GM23338 (cell line): ENCODE results near the gene HBD. TPM values are rescaled to one million over a fixed set of nuclear protein-coding genes. Genes with fewer than 3 reads are reported as not detected.

Experiments used
- ATAC-seq: fragments of 200-7000 bp; cut with Tn5 transposase; 3 replicates; pipeline ENCODE4 v1.9.1; 2020
- DNase-seq: peaks from one replicate; pipeline ENCODE4 v3.0.0-alpha.2; 2015; ENCODE audit warnings: low spot score
- H2AFZ ChIP-seq: fragments of 200-600 bp; sonication (generic); 2 replicates; pipeline ENCODE4 v1.8.0; 2016; ENCODE audit warnings: antibody characterized with exemption, mild to moderate bottlenecking, moderate library complexity
- H3F3A ChIP-seq: fragments of 200-600 bp; sonication (generic); replicated peaks from 2 replicates; pipeline ENCODE4 v1.8.0; 2017; ENCODE audit warnings: antibody characterized with exemption, mixed run types, low read depth
- H3K27ac ChIP-seq: fragments of 200-600 bp; sonication (generic); 2 replicates; pipeline ENCODE4 v1.6.1; 2016; ENCODE audit warnings: low read depth
- H3K27me3 ChIP-seq: fragments of 200-600 bp; sonication (generic); 2 replicates; pipeline ENCODE4 v1.8.0; 2016; ENCODE audit warnings: mild to moderate bottlenecking, mixed run types, moderate library complexity; ENCODE audit not compliant: insufficient read depth
- H3K36me3 ChIP-seq: fragments of 200-600 bp; sonication (generic); 2 replicates; pipeline ENCODE4 v1.8.0; 2016; ENCODE audit warnings: mild to moderate bottlenecking; ENCODE audit not compliant: insufficient read depth
- H3K4me1 ChIP-seq: fragments of 200-600 bp; sonication (generic); 2 replicates; pipeline ENCODE4 v1.8.0; 2016; ENCODE audit warnings: mild to moderate bottlenecking, moderate library complexity; ENCODE audit not compliant: insufficient read depth
- H3K4me2 ChIP-seq: fragments of 200-600 bp; sonication (generic); 2 replicates; pipeline ENCODE4 v1.7.1; 2017; ENCODE audit warnings: mixed run types
- H3K4me3 ChIP-seq: fragments of 200-600 bp; sonication (generic); 2 replicates; pipeline ENCODE4 v1.6.1; 2016; ENCODE audit warnings: mixed run types
- H3K79me2 ChIP-seq: fragments of 200-600 bp; sonication (generic); replicated peaks from 2 replicates; pipeline ENCODE4 v1.8.0; 2017; ENCODE audit warnings: mild to moderate bottlenecking; ENCODE audit not compliant: insufficient read depth
- H3K9me2 ChIP-seq: fragments of 200-600 bp; sonication (generic); 2 replicates; pipeline ENCODE4 v1.8.0; 2017; ENCODE audit not compliant: insufficient read depth
- H4K20me1 ChIP-seq: fragments of 200-600 bp; sonication (generic); replicated peaks from 2 replicates; pipeline ENCODE4 v1.8.0; 2017; ENCODE audit warnings: mild to moderate bottlenecking; ENCODE audit not compliant: insufficient read depth
- H3K27ac Mint-ChIP-seq: 2 replicates; pipeline ENCODE4 v1.8.0; 2020; ENCODE audit warnings: inconsistent platforms, mild to moderate bottlenecking, moderate library complexity, mixed read lengths
- H3K27me3 Mint-ChIP-seq: 3 replicates; pipeline ENCODE4 v1.8.0; 2022; ENCODE audit warnings: low read depth, mild to moderate bottlenecking, moderate library complexity, mixed read lengths, inconsistent platforms; ENCODE audit not compliant: insufficient read depth, poor library complexity
- H3K36me3 Mint-ChIP-seq: 3 replicates; pipeline ENCODE4 v1.8.0; 2021; ENCODE audit warnings: low read depth, mild to moderate bottlenecking, inconsistent platforms, moderate library complexity, mixed read lengths
- H3K4me1 Mint-ChIP-seq: 3 replicates; pipeline ENCODE4 v1.8.0; 2020; ENCODE audit warnings: mild to moderate bottlenecking, inconsistent platforms, mixed read lengths
- H3K4me3 Mint-ChIP-seq: 3 replicates; pipeline ENCODE4 v1.8.0; 2021; ENCODE audit warnings: moderate library complexity, mild to moderate bottlenecking, inconsistent platforms, mixed read lengths
- H3K9me3 Mint-ChIP-seq: 3 replicates; pipeline ENCODE4 v1.8.0; 2020; ENCODE audit warnings: moderate library complexity, mild to moderate bottlenecking, inconsistent platforms, mixed read lengths
- EZH2phosphoT487 ChIP-seq: fragments of 200-600 bp; sonication (generic); IDR thresholded peaks from one replicate; pipeline ENCODE4 v1.8.1; 2018; ENCODE audit warnings: antibody characterized with exemption; ENCODE audit not compliant: unreplicated experiment
- JUNB ChIP-seq: IDR thresholded peaks from one replicate; pipeline ENCODE4 v1.6.1; 2016; ENCODE audit warnings: antibody characterized with exemption; ENCODE audit not compliant: unreplicated experiment
- NANOG ChIP-seq: IDR thresholded peaks from 2 replicates; pipeline ENCODE4 v1.6.1; 2016; ENCODE audit warnings: antibody characterized with exemption, borderline replicate concordance
- POLR2AphosphoS5 ChIP-seq: IDR thresholded peaks from 2 replicates; pipeline ENCODE4 v1.6.1; 2016; ENCODE audit warnings: antibody characterized with exemption, low read depth
- STAT1 ChIP-seq: IDR thresholded peaks from one replicate; pipeline ENCODE4 v1.6.1; 2016; ENCODE audit warnings: antibody characterized with exemption; ENCODE audit not compliant: unreplicated experiment
- ZNF114 ChIP-seq: fragments of 250-450 bp; sonication (Bioruptor Pico); IDR thresholded peaks from 2 replicates; pipeline ENCODE4 v1.5.0; 2020; ENCODE audit warnings: mild to moderate bottlenecking, moderate library complexity
- ZNF331 ChIP-seq: fragments of 250-450 bp; sonication (Bioruptor Pico); IDR thresholded peaks from 2 replicates; pipeline ENCODE4 v1.5.0; 2020; ENCODE audit warnings: low read depth, mild to moderate bottlenecking, moderate library complexity
- polyA plus RNA-seq: library from polyadenylated mRNA; unstranded; fragments of >200 nt; fragmentation: Nextera tagmentation; extraction: Ambion mirVana; gene quantifications from 2 replicates; pipeline ENCODE4 v1.2.1, GENCODE V29; 2016
- total RNA-seq: library from RNA; depleted of rRNA; stranded (reverse); fragments of >200 nt; shearing (Covaris generic); gene quantifications from 2 replicates; pipeline ENCODE4 v1.2.3, GENCODE V29; 2014
- TF ChIP-seq, protein P1 (sequence below), 2 experiments: fragments of 200-600 bp in 1 of 2; sonication (generic) in 1 of 2; conservative IDR thresholded peaks; 2 replicates each; pipeline versions ENCODE4 v1.5.1 to v1.6.1; 2016 to 2017; ENCODE audit warnings: antibody characterized with exemption in 2 of 2, low read depth in 2 of 2, mild to moderate bottlenecking in 2 of 2, moderate library complexity in 1 of 2
- TF ChIP-seq, protein P2 (sequence below): IDR thresholded peaks from one replicate; pipeline ENCODE4 v1.6.1; 2018; ENCODE audit warnings: antibody characterized with exemption; ENCODE audit not compliant: unreplicated experiment
- TF ChIP-seq, protein P3 (sequence below): fragments of 250-450 bp; sonication (Bioruptor Pico); IDR thresholded peaks from 2 replicates; pipeline ENCODE4 v1.5.0; 2020; ENCODE audit warnings: mild to moderate bottlenecking, moderate library complexity

The HBD gene
- total and polyA plus RNA-seq, 2 experiments from 2014 or later: not detected

DNA sequence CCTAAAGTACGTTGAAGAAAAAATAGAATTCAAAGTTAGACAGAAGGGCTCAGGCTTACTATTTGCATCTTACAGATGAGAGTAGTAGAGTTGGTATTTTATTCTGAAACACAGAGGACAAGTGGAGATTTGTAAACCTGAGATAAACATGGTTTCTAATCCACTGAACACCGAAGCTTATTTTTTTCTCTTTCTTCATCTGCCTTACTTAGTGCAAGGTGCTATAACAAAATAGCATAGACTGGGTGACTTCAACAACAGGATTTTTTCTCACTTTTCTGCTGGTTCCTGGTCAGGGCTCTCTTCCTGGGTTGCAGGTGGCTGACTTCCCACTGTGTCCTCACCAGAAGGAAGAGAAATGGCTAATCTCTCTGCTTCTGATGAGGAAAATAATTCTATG lies 17.5 kb upstream of the HBD start:
- ATAC-seq (no peak), DNase-seq (no peak)
- Histone ChIP-seq H2AFZ (no peak overlapping the region), H3K27me3 (peaks cover 14% of the 10 kb centered on the region; the same call in 1 of the 2 replicates), H3K4me1 (no peaks in the 10 kb centered on the region), H3F3A (no peaks in the 10 kb centered on the region), H4K20me1 (no peaks in the 10 kb centered on the region), H3K27ac (no peak overlapping the region), H3K79me2 (no peaks in the 10 kb centered on the region), H3K4me3 (no peak overlapping the region), H3K9me2 (no peaks in the 10 kb centered on the region), H3K4me2 (no peak overlapping the region), H3K36me3 (no peaks in the 10 kb centered on the region)
- no peaks in the 10 kb centered on the region for H3K9me3 Mint-ChIP-seq
- H3K4me3 Mint-ChIP-seq: no peak overlapping the region
- no peak overlapping the region for H3K27ac Mint-ChIP-seq
- no peaks in the 10 kb centered on the region for H3K36me3 Mint-ChIP-seq
- H3K4me1 Mint-ChIP-seq: peaks cover 1% of the 10 kb centered on the region; the same call in 2 of the 3 replicates
- H3K27me3 Mint-ChIP-seq: peaks cover 3% of the 10 kb centered on the region
- TF ChIP-seq JUNB (no peak), STAT1 (no peak)

DNA sequence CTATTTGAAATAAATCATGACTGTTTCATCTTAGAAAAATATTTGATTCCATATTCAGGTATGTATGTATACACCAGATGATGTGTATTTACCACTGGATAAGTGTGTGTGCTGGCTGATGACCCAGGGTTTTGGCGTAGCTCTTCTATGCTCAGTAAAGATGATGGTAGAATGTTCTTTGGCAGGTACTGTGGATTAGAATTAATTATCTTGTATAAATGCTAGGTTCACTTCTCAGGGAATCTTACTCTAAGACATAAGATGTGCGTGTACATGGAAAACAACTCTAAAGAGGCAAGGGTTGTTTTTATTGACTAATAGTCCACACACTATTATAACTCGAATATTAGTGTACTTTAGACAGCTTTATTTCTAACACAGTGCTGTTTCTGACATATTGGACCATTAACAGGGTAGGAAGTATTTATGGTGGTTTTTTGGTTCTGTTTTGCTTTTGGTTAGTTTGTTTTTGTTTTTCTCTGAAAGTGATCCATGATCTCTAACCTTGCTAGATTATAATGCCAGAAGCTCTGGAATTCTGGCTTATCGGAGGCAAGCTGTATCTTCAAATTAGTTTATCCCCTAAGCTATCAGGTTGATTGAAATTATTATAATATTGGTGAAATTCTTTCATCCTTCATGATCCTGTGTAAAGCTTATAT lies 16.4 kb upstream of the HBD start:
- DNase-seq (no peak), ATAC-seq (no peak)
- Histone ChIP-seq H3K27ac (no peak overlapping the region), H3K36me3 (no peaks in the 10 kb centered on the region), H3K9me2 (no peaks in the 10 kb centered on the region), H3K4me2 (no peak overlapping the region), H3K4me3 (no peak overlapping the region), H3K4me1 (no peaks in the 10 kb centered on the region), H2AFZ (no peak overlapping the region), H3F3A (no peaks in the 10 kb centered on the region), H4K20me1 (no peaks in the 10 kb centered on the region), H3K79me2 (no peaks in the 10 kb centered on the region), H3K27me3 (peaks cover 3% of the 10 kb centered on the region; the same call in 1 of the 2 replicates)
- no peak overlapping the region for H3K27ac Mint-ChIP-seq
- no peaks in the 10 kb centered on the region for H3K9me3 Mint-ChIP-seq
- H3K36me3 Mint-ChIP-seq: no peaks in the 10 kb centered on the region
- no peak overlapping the region for H3K4me3 Mint-ChIP-seq
- no peaks in the 10 kb centered on the region for H3K4me1 Mint-ChIP-seq
- peaks cover 4% of the 10 kb centered on the region for H3K27me3 Mint-ChIP-seq
- TF ChIP-seq, protein P1, sequence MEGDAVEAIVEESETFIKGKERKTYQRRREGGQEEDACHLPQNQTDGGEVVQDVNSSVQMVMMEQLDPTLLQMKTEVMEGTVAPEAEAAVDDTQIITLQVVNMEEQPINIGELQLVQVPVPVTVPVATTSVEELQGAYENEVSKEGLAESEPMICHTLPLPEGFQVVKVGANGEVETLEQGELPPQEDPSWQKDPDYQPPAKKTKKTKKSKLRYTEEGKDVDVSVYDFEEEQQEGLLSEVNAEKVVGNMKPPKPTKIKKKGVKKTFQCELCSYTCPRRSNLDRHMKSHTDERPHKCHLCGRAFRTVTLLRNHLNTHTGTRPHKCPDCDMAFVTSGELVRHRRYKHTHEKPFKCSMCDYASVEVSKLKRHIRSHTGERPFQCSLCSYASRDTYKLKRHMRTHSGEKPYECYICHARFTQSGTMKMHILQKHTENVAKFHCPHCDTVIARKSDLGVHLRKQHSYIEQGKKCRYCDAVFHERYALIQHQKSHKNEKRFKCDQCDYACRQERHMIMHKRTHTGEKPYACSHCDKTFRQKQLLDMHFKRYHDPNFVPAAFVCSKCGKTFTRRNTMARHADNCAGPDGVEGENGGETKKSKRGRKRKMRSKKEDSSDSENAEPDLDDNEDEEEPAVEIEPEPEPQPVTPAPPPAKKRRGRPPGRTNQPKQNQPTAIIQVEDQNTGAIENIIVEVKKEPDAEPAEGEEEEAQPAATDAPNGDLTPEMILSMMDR (conservative IDR thresholded peaks at IDR 0.05; ENCODE audit: low read depth in 2 of 2): no peak
- TF ChIP-seq ZNF114 (no peak), JUNB (no peak), EZH2phosphoT487 (no peak), ZNF331 (no peak), NANOG (no peak), POLR2AphosphoS5 (no peak)
- TF ChIP-seq, protein P2, sequence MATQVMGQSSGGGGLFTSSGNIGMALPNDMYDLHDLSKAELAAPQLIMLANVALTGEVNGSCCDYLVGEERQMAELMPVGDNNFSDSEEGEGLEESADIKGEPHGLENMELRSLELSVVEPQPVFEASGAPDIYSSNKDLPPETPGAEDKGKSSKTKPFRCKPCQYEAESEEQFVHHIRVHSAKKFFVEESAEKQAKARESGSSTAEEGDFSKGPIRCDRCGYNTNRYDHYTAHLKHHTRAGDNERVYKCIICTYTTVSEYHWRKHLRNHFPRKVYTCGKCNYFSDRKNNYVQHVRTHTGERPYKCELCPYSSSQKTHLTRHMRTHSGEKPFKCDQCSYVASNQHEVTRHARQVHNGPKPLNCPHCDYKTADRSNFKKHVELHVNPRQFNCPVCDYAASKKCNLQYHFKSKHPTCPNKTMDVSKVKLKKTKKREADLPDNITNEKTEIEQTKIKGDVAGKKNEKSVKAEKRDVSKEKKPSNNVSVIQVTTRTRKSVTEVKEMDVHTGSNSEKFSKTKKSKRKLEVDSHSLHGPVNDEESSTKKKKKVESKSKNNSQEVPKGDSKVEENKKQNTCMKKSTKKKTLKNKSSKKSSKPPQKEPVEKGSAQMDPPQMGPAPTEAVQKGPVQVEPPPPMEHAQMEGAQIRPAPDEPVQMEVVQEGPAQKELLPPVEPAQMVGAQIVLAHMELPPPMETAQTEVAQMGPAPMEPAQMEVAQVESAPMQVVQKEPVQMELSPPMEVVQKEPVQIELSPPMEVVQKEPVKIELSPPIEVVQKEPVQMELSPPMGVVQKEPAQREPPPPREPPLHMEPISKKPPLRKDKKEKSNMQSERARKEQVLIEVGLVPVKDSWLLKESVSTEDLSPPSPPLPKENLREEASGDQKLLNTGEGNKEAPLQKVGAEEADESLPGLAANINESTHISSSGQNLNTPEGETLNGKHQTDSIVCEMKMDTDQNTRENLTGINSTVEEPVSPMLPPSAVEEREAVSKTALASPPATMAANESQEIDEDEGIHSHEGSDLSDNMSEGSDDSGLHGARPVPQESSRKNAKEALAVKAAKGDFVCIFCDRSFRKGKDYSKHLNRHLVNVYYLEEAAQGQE: no peak
- TF ChIP-seq, protein P3, sequence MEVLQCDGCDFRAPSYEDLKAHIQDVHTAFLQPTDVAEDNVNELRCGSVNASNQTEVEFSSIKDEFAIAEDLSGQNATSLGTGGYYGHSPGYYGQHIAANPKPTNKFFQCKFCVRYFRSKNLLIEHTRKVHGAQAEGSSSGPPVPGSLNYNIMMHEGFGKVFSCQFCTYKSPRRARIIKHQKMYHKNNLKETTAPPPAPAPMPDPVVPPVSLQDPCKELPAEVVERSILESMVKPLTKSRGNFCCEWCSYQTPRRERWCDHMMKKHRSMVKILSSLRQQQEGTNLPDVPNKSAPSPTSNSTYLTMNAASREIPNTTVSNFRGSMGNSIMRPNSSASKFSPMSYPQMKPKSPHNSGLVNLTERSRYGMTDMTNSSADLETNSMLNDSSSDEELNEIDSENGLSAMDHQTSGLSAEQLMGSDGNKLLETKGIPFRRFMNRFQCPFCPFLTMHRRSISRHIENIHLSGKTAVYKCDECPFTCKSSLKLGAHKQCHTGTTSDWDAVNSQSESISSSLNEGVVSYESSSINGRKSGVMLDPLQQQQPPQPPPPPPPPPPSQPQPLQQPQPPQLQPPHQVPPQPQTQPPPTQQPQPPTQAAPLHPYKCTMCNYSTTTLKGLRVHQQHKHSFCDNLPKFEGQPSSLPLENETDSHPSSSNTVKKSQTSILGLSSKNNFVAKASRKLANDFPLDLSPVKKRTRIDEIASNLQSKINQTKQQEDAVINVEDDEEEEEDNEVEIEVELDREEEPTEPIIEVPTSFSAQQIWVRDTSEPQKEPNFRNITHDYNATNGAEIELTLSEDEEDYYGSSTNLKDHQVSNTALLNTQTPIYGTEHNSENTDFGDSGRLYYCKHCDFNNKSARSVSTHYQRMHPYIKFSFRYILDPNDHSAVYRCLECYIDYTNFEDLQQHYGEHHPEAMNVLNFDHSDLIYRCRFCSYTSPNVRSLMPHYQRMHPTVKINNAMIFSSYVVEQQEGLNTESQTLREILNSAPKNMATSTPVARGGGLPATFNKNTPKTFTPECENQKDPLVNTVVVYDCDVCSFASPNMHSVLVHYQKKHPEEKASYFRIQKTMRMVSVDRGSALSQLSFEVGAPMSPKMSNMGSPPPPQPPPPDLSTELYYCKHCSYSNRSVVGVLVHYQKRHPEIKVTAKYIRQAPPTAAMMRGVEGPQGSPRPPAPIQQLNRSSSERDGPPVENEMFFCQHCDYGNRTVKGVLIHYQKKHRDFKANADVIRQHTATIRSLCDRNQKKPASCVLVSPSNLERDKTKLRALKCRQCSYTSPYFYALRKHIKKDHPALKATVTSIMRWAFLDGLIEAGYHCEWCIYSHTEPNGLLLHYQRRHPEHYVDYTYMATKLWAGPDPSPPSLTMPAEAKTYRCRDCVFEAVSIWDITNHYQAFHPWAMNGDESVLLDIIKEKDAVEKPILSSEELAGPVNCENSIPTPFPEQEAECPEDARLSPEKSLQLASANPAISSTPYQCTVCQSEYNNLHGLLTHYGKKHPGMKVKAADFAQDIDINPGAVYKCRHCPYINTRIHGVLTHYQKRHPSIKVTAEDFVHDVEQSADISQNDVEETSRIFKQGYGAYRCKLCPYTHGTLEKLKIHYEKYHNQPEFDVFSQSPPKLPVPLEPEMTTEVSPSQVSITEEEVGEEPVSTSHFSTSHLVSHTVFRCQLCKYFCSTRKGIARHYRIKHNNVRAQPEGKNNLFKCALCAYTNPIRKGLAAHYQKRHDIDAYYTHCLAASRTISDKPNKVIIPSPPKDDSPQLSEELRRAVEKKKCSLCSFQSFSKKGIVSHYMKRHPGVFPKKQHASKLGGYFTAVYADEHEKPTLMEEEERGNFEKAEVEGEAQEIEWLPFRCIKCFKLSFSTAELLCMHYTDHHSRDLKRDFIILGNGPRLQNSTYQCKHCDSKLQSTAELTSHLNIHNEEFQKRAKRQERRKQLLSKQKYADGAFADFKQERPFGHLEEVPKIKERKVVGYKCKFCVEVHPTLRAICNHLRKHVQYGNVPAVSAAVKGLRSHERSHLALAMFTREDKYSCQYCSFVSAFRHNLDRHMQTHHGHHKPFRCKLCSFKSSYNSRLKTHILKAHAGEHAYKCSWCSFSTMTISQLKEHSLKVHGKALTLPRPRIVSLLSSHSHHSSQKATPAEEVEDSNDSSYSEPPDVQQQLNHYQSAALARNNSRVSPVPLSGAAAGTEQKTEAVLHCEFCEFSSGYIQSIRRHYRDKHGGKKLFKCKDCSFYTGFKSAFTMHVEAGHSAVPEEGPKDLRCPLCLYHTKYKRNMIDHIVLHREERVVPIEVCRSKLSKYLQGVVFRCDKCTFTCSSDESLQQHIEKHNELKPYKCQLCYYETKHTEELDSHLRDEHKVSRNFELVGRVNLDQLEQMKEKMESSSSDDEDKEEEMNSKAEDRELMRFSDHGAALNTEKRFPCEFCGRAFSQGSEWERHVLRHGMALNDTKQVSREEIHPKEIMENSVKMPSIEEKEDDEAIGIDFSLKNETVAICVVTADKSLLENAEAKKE (CRISPR knock-in tag): no peak
